C4-2B (cell line): ENCODE measurements around the gene CCN5.

ENCODE experiments used
- CTCF ChIP-seq: fragments of 450-650 bp; conservative IDR thresholded peaks from 2 replicates; pipeline ENCODE4 v1.5.1; 2017; ENCODE audit warnings: mild to moderate bottlenecking
- ZFX ChIP-seq: fragments of 450-650 bp; IDR thresholded peaks from 2 replicates; pipeline ENCODE4 v1.6.1; 2017

- TF ChIP-seq CTCF (no peak), ZFX (no peak)
Observed at GRCh38 chr20:44715499-44716308, 535 bp downstream of the CCN5 start.
